ENCODE results near the gene PPP1R37.

Gene PPP1R37

GRCh38 chr19:45107621-45108150, 14.7 kb downstream of the PPP1R37 start:
- Histone ChIP-seq H3K27ac (ENCODE audit: low read depth, low read length, poor library complexity, severe bottlenecking) (no peak overlapping the region), H3K4me2 (ENCODE audit: low read length) (no peak overlapping the region), H2AFZ (ENCODE audit: low read length) (no peak overlapping the region), H3F3A (ENCODE audit: insufficient read depth, low read length) (no peaks in the 10 kb centered on the region), H4K20me1 (ENCODE audit: insufficient read depth, low read length) (no peaks in the 10 kb centered on the region), H3K36me3 (ENCODE audit: insufficient read depth, low read length) (no peaks in the 10 kb centered on the region), H3K9me3 (ENCODE audit: low read length) (no peaks in the 10 kb centered on the region), H3K27me3 (ENCODE audit: insufficient read depth, low read length) (no peaks in the 10 kb centered on the region), H3K4me3 (ENCODE audit: low read depth, low read length, poor library complexity, severe bottlenecking) (no peak overlapping the region), H3K9ac (ENCODE audit: low read length) (no peak overlapping the region), H3K9me2 (ENCODE audit: low read depth, low read length) (no peaks in the 10 kb centered on the region), H3K4me1 (ENCODE audit: insufficient read depth, low read length, severe bottlenecking) (peaks cover 60% of the 10 kb centered on the region), H3K79me2 (ENCODE audit: insufficient read depth, low read length) (peaks cover 16% of the 10 kb centered on the region; the same call in 1 of the 2 replicates)
- no peak for TF ChIP-seq CTCF (IDR thresholded peaks at IDR 0.05; ENCODE audit: low read length)
- TF ChIP-seq EZH2 (IDR thresholded peaks at IDR 0.05; ENCODE audit: borderline replicate concordance, low read length): no peak

- H3F3A ChIP-seq (ENCODE audit: insufficient read depth, low read length): no peaks in the 10 kb centered on the region
- H3K79me2 ChIP-seq (ENCODE audit: insufficient read depth, low read length): peaks cover 16% of the 10 kb centered on the region; the same call in 1 of the 2 replicates
- no peak overlapping the region for H3K4me3 ChIP-seq (ENCODE audit: low read depth, low read length, poor library complexity, severe bottlenecking)
- no peak overlapping the region for H3K4me2 ChIP-seq (ENCODE audit: low read length)
- peak overlapping the region; percentile 6 for H3K27ac ChIP-seq (ENCODE audit: low read depth, low read length, poor library complexity, severe bottlenecking)
- H3K36me3 ChIP-seq (ENCODE audit: insufficient read depth, low read length): no peaks in the 10 kb centered on the region
- H3K4me1 ChIP-seq (ENCODE audit: insufficient read depth, low read length, severe bottlenecking): peaks cover 66% of the 10 kb centered on the region
- no peak overlapping the region for H3K9ac ChIP-seq (ENCODE audit: low read length)
- TF ChIP-seq CTCF (IDR thresholded peaks at IDR 0.05; ENCODE audit: low read length) (no peak), EZH2 (IDR thresholded peaks at IDR 0.05; ENCODE audit: borderline replicate concordance, low read length) (no peak)
- no peak overlapping the region for H2AFZ ChIP-seq (ENCODE audit: low read length)
- no peaks in the 10 kb centered on the region for H3K27me3 ChIP-seq (ENCODE audit: insufficient read depth, low read length)
- H3K9me3 ChIP-seq (ENCODE audit: low read length): no peaks in the 10 kb centered on the region
- no peaks in the 10 kb centered on the region for H3K9me2 ChIP-seq (ENCODE audit: low read depth, low read length)
- H4K20me1 ChIP-seq (ENCODE audit: insufficient read depth, low read length): no peaks in the 10 kb centered on the region
Observed at GRCh38 chr19:45110851-45111266, 17.9 kb downstream of the PPP1R37 start.

DNA sequence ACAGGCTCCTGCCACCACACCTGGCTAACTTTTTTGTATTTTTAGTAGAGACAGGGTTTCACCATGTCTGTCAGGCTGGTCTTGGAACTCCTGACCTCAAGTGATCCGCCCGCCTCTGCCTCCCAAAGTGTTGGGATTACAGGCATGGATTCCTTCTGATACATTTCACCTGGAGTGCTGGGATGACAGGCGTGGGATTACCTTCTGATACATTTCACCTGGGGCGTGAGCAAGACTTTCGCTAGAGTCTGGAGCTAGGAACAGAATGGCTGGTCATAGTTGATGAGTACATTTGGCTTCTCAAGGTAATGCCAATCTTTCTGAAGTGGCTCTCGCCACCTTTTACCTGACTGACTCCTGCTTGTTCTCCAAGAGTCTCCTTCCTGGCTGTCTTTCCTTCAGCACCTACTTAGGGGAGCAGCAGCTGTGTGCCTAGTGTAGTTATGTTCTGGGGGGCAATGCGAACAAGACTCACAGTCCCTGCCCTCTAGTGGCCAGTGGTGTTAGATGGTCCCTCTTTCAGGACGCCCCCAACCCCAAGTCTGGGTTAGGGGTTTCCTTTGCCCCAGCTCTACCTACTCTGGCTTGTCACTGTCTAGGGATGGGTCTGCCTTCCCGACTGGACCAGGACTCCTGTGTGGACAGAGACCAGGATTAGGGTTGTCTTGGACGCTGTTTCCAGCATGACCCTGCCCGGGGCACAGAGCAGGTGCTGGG, 19.3 kb downstream of the PPP1R37 start:
- peaks cover 14% of the 10 kb centered on the region; the same call in 1 of the 2 replicates for H3K79me2 ChIP-seq (ENCODE audit: insufficient read depth, low read length)
- no peak overlapping the region; the same call in 1 of the 2 replicates for H3K4me2 ChIP-seq (ENCODE audit: low read length)
- H3K4me3 ChIP-seq (ENCODE audit: low read depth, low read length, poor library complexity, severe bottlenecking): no peak overlapping the region
- H3F3A ChIP-seq (ENCODE audit: insufficient read depth, low read length): no peaks in the 10 kb centered on the region
- H3K27ac ChIP-seq (ENCODE audit: low read depth, low read length, poor library complexity, severe bottlenecking): peak overlapping the region; percentile 84
- H3K4me1 ChIP-seq (ENCODE audit: insufficient read depth, low read length, severe bottlenecking): peaks cover 78% of the 10 kb centered on the region
- no peak overlapping the region; the same call in 1 of the 2 replicates for H3K9ac ChIP-seq (ENCODE audit: low read length)
- no peaks in the 10 kb centered on the region for H3K9me3 ChIP-seq (ENCODE audit: low read length)
- no peaks in the 10 kb centered on the region for H3K27me3 ChIP-seq (ENCODE audit: insufficient read depth, low read length)
- no peaks in the 10 kb centered on the region for H3K9me2 ChIP-seq (ENCODE audit: low read depth, low read length)
- H3K36me3 ChIP-seq (ENCODE audit: insufficient read depth, low read length): no peaks in the 10 kb centered on the region
- no peak overlapping the region for H2AFZ ChIP-seq (ENCODE audit: low read length)
- no peak for TF ChIP-seq EZH2 (IDR thresholded peaks at IDR 0.05; ENCODE audit: borderline replicate concordance, low read length)
- no peak for TF ChIP-seq CTCF (IDR thresholded peaks at IDR 0.05; ENCODE audit: low read length)
- H4K20me1 ChIP-seq (ENCODE audit: insufficient read depth, low read length): no peaks in the 10 kb centered on the region

Measured in OCI-LY1 (cell line).